ENCODE data around the gene MTRF1L. TPM values are rescaled to one million over a fixed set of nuclear protein-coding genes. Genes with fewer than 3 reads are reported as not detected.
A peak's percentile ranks its signal among the peaks of the same experiment; 100 is the strongest.
"Not testable (repeated sequence)": the region's sequence is repeated elsewhere in the genome, so short reads cannot be mapped to it uniquely, and the experiment has no call there.

MTRF1L gene
- total and polyA plus RNA-seq, 2 experiments from 2014 or later, result 17.4 to 19.0 TPM

GRCh38 chr6:152993431-152993830 lies 9.1 kb downstream of the MTRF1L start:
- Histone ChIP-seq H3K36me3 (replicated peaks; ENCODE audit: insufficient read depth, low read depth) (no peaks in the 10 kb centered on the region), H3K4me1 (ENCODE audit: insufficient read depth) (no peaks in the 10 kb centered on the region), H3K4me2 (no peak overlapping the region), H4K20me1 (ENCODE audit: insufficient read depth, poor library complexity, severe bottlenecking) (peaks cover 9% of the 10 kb centered on the region), H3K79me2 (peaks cover 69% of the 10 kb centered on the region), H3K4me3 (no peak overlapping the region), H3K27ac (no peak overlapping the region), H3K9me2 (replicated peaks; ENCODE audit: insufficient read depth) (no peaks in the 10 kb centered on the region), H2AFZ (no peak overlapping the region), H3K9me3 (ENCODE audit: low read depth) (no peaks in the 10 kb centered on the region), H3K27me3 (no peaks in the 10 kb centered on the region)
- no peak for TF ChIP-seq EZH2phosphoT487 (IDR thresholded peaks at IDR 0.05; ENCODE audit: low read depth, severe bottlenecking, unreplicated experiment)
- no peak for TF ChIP-seq EZH2 (IDR thresholded peaks at IDR 0.05; ENCODE audit: borderline replicate concordance)
- TF ChIP-seq CTCF (IDR thresholded peaks at IDR 0.05; ENCODE audit: poor library complexity), result no peak
- no peak for DNase-seq (ENCODE audit: low spot score)

- Histone ChIP-seq H2AFZ (no peak overlapping the region), H3K27ac (no peak overlapping the region), H3K4me1 (ENCODE audit: insufficient read depth) (peaks cover 12% of the 10 kb centered on the region), H3K79me2 (peaks cover 58% of the 10 kb centered on the region), H3K4me3 (no peak overlapping the region), H4K20me1 (ENCODE audit: insufficient read depth, poor library complexity, severe bottlenecking) (peaks cover 14% of the 10 kb centered on the region), H3K9me2 (replicated peaks; ENCODE audit: insufficient read depth) (no peaks in the 10 kb centered on the region), H3K4me2 (no peak overlapping the region), H3K36me3 (replicated peaks; ENCODE audit: insufficient read depth, low read depth) (no peaks in the 10 kb centered on the region), H3K9me3 (ENCODE audit: low read depth) (no peaks in the 10 kb centered on the region), H3K27me3 (no peaks in the 10 kb centered on the region)
- TF ChIP-seq EZH2 (IDR thresholded peaks at IDR 0.05; ENCODE audit: borderline replicate concordance), result no peak
- no peak for DNase-seq (ENCODE audit: low spot score)
- 91% methylated on average over 2 of the region's 2 CpGs for WGBS (ENCODE audit: low lambda C conversion rate, missing lambda C conversion rate)
These were observed 15.5 kb downstream of the MTRF1L start for GRCh38 chr6:152986978-152987377.

- not testable (repeated sequence) for H3K36me3 ChIP-seq (replicated peaks; ENCODE audit: insufficient read depth, low read depth); H3K27ac ChIP-seq
These were observed 17.2 kb downstream of the MTRF1L start for GRCh38 chr6:152985300-152985699.

GRCh38 chr6:152984513-152984872 lies 18.0 kb downstream of the MTRF1L start:
- no peaks in the 10 kb centered on the region for H3K27me3 ChIP-seq
- no peak for DNase-seq (ENCODE audit: low spot score)
- no peaks in the 10 kb centered on the region for H3K36me3 ChIP-seq (replicated peaks; ENCODE audit: insufficient read depth, low read depth)
- no peaks in the 10 kb centered on the region for H3K9me2 ChIP-seq (replicated peaks; ENCODE audit: insufficient read depth)
- peak overlapping the region; percentile 87 for H3K4me2 ChIP-seq
- H4K20me1 ChIP-seq (ENCODE audit: insufficient read depth, poor library complexity, severe bottlenecking), result peaks cover 33% of the 10 kb centered on the region
- TF ChIP-seq EZH2phosphoT487 (IDR thresholded peaks at IDR 0.05; ENCODE audit: low read depth, severe bottlenecking, unreplicated experiment), result no peak
- TF ChIP-seq EZH2 (IDR thresholded peaks at IDR 0.05; ENCODE audit: borderline replicate concordance), result no peak
- TF ChIP-seq CTCF (IDR thresholded peaks at IDR 0.05; ENCODE audit: poor library complexity), result no peak
- peaks cover 28% of the 10 kb centered on the region for H3K4me1 ChIP-seq (ENCODE audit: insufficient read depth)
- peak overlapping the region; percentile 89 for H2AFZ ChIP-seq
- peak overlapping the region; percentile 63 for H3K4me3 ChIP-seq
- H3K9me3 ChIP-seq (ENCODE audit: low read depth), result no peaks in the 10 kb centered on the region
- 10% methylated on average over 7 of the region's 7 CpGs for WGBS (ENCODE audit: low lambda C conversion rate, missing lambda C conversion rate)
- peak overlapping the region; percentile 84 for H3K27ac ChIP-seq
- peaks cover 64% of the 10 kb centered on the region for H3K79me2 ChIP-seq

More at GRCh38 chr6:152985300-152985699, 17.2 kb downstream of the MTRF1L start:
- peaks cover 61% of the 10 kb centered on the region for H3K79me2 ChIP-seq
- DNase-seq (ENCODE audit: low spot score); H2AFZ ChIP-seq; H3K9me3 ChIP-seq (ENCODE audit: low read depth); H3K27me3 ChIP-seq; H3K9me2 ChIP-seq (replicated peaks; ENCODE audit: insufficient read depth); H3K4me3 ChIP-seq: not testable (repeated sequence)
- peak overlapping the region; percentile 87 for H3K4me2 ChIP-seq
- H4K20me1 ChIP-seq (ENCODE audit: insufficient read depth, poor library complexity, severe bottlenecking), result peaks cover 26% of the 10 kb centered on the region
- WGBS (ENCODE audit: low lambda C conversion rate, missing lambda C conversion rate), result 92% methylated on average over 11 of the region's 11 CpGs
- H3K4me1 ChIP-seq (ENCODE audit: insufficient read depth), result peaks cover 28% of the 10 kb centered on the region
